ENCODE results near the gene STK24.

STK24 gene

GRCh38 chr13:98533912-98534311 is 43.0 kb downstream of the STK24 start:
- DNase-seq (ENCODE audit: low spot score): no peak

GRCh38 chr13:98532254-98532653 is 44.7 kb downstream of the STK24 start:
- DNase-seq (ENCODE audit: low spot score): no peak

DNA sequence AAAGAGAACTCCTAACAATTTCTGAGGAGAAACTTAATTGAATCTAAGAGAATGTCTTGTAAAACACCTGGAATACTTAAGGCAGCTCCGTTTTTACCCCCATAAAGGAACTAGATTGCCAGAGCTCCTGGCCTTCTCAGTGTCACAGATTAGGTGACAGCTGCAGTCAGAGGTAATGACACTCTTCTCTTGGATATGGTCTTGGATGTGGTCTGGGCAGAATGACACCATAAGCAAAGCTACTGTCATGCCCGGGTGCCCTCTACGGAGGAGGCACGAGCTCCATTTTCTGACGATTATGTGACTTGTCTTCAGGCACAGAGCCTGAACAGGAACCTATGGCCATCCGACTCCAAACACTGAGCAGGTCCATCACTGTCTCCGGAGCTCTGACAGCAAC is 46.7 kb downstream of the STK24 start:
- no peak for DNase-seq (ENCODE audit: low spot score)

- DNase-seq (ENCODE audit: low spot score): no peak
These were observed 47.7 kb downstream of the STK24 start for GRCh38 chr13:98529171-98529570.

- DNase-seq (ENCODE audit: low spot score): no peak
These were observed 48.2 kb downstream of the STK24 start for GRCh38 chr13:98528663-98529064.

DNA sequence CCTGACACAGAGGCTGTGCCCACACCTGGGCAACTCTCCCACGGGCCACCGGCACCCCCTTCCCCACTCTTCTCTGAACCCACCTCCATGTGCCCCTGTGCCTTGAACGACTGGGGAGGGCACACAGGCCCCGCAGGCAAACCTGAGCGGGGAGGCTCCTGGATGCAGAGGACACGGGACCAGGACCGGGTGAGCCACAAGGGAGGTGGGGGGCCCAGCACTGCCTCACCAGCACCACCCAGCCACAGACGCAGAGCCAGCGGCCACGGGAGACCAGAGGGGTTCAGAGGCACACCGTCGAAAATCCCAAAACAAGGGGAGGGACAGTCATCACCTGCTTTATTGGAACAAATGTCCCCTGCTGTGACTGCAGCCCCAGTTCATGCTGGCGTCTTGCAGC is 49.4 kb downstream of the STK24 start:
- DNase-seq (ENCODE audit: low spot score): no peak

- no peak for DNase-seq (ENCODE audit: low spot score)
These were observed 50.8 kb downstream of the STK24 start for GRCh38 chr13:98526182-98526512.

DNA sequence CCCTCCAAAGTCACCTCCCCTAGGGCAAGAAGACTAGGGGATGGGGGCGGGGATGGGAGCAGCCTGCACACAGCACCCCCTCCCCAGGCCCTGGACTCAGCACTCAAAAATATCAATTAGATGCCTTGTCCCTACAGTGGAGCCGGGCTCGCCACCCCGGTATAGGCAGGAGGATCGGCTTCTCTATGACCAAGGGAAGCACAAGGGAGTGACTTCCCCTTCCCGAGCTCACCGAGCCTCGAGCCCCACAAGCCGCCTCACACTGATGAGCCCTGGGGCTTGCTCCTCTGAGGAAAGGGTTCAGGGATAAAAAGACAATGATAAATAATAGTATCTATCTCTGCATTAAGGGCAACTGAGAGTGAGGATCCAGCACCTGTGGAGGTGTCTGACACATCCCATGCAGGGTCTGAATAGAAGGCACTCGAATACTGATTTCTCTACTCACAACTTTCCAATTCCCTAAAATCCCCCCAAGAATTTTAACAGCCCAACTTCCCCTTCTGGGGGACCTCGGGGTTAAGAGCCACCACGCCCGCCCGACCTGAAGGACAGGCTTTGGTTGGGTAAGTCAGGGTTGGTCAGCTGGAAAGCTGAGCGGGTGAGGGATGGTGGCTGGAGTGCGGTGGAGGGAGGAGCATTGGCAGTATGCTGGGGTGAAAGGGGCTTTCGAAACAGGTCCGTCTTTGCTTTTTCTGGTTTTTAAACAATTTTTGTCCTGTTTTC is 51.3 kb downstream of the STK24 start:
- DNase-seq (ENCODE audit: low spot score): no peak

DNA sequence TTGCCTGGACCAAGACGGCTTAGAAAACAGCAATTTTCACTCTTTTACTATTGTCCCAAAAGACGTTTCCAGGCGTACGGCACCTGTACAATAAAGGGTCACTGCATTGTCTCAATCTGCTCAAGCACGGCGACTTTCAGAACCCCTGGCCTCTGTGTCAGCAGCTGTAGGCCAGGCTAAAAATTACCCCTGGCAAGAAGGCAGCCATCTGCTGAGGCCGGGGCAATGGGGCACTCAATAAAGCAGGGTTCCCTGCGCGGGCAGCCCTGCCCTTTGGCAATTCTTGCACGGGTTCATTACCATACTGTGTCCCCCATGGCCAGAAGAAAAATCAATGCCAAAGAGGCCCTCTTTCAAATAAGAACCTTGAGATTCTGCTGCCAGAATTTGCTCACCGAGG is 52.1 kb downstream of the STK24 start:
- no peak for DNase-seq (ENCODE audit: low spot score)

- DNase-seq (ENCODE audit: low spot score): no peak
These were observed 52.5 kb downstream of the STK24 start for GRCh38 chr13:98524391-98524790.

GRCh38 chr13:98523455-98524102 is 53.3 kb downstream of the STK24 start:
- DNase-seq (ENCODE audit: low spot score): no peak

DNA sequence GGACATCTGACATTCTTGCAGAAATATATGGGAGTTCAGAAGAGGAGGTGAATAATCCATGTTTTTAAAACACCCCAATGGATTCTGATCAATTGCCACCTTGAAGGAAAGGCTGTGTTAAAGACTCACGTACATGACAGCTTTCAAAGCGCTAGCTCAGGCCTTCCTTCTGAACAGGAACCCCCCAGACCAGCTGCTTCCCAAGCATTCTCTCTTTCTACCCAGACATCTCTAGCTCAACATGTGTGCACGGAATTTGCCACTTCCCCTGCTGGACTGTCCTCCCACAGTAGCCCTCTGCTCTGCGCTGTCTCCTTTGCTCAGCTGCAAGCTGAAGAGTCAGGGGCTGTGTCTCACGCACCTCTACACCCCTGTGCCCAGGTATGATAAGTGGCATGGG is 54.5 kb downstream of the STK24 start:
- no peak for DNase-seq (ENCODE audit: low spot score)

DNA sequence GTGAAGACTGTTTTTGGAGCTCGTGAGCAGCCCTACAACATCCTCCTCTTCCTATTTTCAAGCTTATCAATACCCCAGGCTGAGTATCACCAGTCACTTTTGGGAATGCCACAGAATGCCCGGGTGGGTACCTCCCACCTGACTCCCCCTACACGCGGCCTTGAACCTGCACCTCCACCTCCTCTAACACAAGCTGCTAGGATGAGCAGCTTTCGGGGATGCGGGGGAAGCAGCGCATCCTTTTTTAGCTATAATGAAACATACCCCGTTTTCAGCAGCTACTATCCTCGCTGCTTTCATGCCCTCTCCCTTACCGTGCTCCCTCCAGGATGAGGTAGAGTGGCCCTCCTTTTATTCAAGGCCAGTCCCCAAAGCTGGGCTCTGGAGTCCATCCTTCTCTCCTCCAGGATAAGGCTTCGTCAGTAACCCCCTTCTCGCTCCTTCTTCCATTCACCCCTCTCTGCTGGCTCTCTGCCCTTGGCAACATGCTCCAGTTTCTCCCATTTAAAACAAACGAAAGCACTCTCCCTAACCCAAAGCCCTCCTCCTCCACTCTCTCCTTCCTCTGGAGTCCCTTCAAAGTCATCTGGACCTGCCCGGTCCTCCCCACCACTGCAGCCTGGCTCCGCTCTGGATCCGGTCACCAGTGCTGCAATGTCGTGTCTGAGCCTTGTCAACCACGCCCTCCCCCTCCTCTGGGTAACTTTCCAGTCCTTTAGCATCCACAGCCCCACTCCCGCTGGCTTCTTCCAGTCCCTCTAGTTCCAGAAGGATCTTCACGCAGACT is 55.3 kb downstream of the STK24 start:
- DNase-seq (ENCODE audit: low spot score): no peak

DNA sequence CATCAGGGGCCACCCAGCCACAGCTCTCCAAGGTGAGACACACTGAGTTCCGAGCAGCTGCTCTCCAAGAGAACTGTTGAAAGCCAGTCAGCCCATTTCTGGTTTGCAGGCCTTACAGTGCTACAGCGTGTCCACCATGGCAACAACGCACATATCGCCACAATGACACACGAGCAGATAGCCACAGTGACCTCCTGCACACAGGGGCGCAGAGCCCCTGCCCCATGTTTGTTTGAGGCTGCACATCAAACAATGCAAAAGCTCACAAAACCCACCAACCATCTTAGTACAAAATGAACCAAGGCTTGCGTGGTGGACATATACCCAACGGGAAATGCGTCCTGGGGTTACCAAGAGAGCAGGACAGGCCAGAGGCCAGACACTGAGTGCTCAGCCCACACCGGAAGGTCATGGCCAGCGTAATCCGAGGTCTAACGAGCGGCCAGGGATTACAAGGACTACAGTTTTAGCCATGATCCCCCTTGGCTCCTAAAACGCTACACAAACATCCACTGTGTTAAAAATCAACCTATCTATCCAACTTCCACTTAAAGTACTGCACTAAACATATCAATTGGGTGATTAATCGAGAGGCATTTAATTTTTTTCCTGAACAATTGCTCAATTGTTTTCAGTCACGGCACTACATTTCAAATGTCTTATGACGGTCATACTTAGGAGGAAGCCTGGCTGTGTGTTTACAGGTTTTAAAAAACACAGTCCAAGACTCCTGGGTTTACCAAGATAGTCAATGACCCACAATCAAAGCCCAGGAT is 56.0 kb downstream of the STK24 start:
- DNase-seq (ENCODE audit: low spot score): no peak

- no peak for DNase-seq (ENCODE audit: low spot score)
These were observed 56.9 kb downstream of the STK24 start for GRCh38 chr13:98519976-98520375.

GRCh38 chr13:98517576-98518310 is 59.2 kb downstream of the STK24 start:
- peak; percentile 54 for DNase-seq (ENCODE audit: low spot score)

DNA sequence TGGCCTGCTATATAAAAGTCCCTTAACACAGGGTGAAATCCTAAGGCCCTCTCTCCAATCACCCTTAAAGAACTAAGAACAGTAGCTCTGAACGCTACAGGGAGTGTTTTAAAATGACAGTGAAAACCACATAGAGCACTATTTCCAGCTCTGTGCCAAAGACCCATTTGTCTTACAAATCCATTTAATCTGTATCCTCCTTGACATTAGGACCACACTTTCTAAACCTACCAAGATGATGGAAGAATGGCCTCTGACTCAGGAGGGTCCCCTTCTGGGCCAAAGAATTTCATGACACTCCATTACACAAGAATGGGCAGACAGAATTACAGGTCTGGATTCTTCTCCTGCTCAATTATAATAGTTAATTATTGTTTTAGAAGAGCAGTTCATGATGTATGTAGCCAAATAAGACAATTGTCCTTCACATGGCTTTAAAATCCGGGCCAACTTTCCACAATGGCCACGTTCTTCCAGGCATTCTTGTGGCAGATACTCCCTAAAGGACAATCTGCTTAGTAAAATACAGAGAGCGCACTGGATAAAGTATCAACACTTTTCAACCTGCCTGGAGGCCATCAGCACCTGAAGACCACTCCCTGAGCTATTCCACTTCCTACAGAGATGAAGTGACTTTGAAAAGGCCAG is 61.0 kb downstream of the STK24 start:
- DNase-seq (ENCODE audit: low spot score): no peak

DNA sequence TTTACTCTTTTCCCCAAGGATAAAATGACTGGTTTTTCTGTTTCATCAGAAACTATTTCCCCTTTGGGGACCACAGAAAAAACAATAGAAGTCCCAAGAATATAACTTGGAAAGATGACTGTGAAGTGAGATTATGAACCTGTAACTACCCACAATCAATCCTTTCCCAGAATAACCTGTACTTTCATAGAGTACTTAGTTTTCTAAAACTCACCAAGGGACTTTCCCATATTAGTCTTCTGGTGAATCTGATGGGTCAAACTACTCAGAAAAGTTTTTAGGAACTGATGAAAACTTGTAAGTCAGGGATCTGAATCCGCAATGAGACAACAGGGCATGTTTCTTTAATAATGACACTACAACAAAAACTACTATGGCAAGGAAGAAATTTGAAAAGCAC is 62.6 kb downstream of the STK24 start:
- no peak for DNase-seq (ENCODE audit: low spot score)

- no peak for DNase-seq (ENCODE audit: low spot score)
These were observed 63.1 kb downstream of the STK24 start for GRCh38 chr13:98513837-98514236.

GRCh38 chr13:98512774-98513665 is 63.9 kb downstream of the STK24 start:
- DNase-seq (ENCODE audit: low spot score): no peak
